H1 (cell line): ENCODE results near the gene ACAD9. TPM values are rescaled to one million over a fixed set of nuclear protein-coding genes. Genes with fewer than 3 reads are reported as not detected.

ENCODE experiments used
- CTCF ChIA-PET: fragments of 300-600 bp; sonication (Branson Sonifier 250); formaldehyde crosslinking; loops from one replicate; lab custom pipeline; 2021; ENCODE audit not compliant: partially characterized antibody; lab: Charles Lee
- POLR2A ChIA-PET: fragments of 300-600 bp; sonication (Branson Sonifier 250); formaldehyde crosslinking; loops from one replicate; lab custom pipeline; 2021; ENCODE audit warnings: inconsistent platforms; ENCODE audit not compliant: partially characterized antibody; lab: Charles Lee
- DNase-seq, 2 experiments: peaks; one replicate each; pipeline versions ENCODE4 v3.0.0 to v3.0.0-alpha.2; 2010 to 2022; ENCODE audit warnings: low spot score in 2 of 2, low read depth in 1 of 2, mixed read lengths in 1 of 2
- FAIRE-seq: peaks from 2 replicates; lab custom pipeline; 2011; peaks lifted over from hg19 to GRCh38; lab: Jason Lieb, UNC
- H2AFZ ChIP-seq: 2 replicates; pipeline ENCODE4 v1.8.1; 2012; ENCODE audit warnings: low read length, inconsistent platforms
- H2AK5ac ChIP-seq: 2 replicates; pipeline ENCODE4 v1.6.1; 2013; ENCODE audit warnings: low read depth, low read length
- H2BK120ac ChIP-seq: replicated peaks from 2 replicates; pipeline ENCODE3; 2013; ENCODE audit warnings: low read depth, low read length, inconsistent platforms
- H2BK12ac ChIP-seq: 2 replicates; pipeline ENCODE4 v1.6.1; 2013; ENCODE audit warnings: low read depth, low read length
- H2BK15ac ChIP-seq: 2 replicates; pipeline ENCODE4 v1.6.1; 2013; ENCODE audit warnings: low read length
- H2BK20ac ChIP-seq: 2 replicates; pipeline ENCODE4 v1.6.1; 2013; ENCODE audit warnings: low read length
- H2BK5ac ChIP-seq: 2 replicates; pipeline ENCODE4 v1.6.1; 2013; ENCODE audit warnings: low read depth, low read length
- H3K14ac ChIP-seq: 2 replicates; pipeline ENCODE4 v1.6.1; 2013; ENCODE audit warnings: inconsistent platforms; ENCODE audit not compliant: insufficient read length
- H3K18ac ChIP-seq: 2 replicates; pipeline ENCODE4 v1.6.1; 2013; ENCODE audit warnings: low read length; ENCODE audit errors: extremely low read depth
- H3K23ac ChIP-seq: 2 replicates; pipeline ENCODE4 v1.6.1; 2013; ENCODE audit warnings: inconsistent platforms; ENCODE audit not compliant: insufficient read length
- H3K23me2 ChIP-seq: 2 replicates; pipeline ENCODE4 v1.6.1; 2013; ENCODE audit warnings: low read depth, low read length
- H3K27ac ChIP-seq: 2 replicates; pipeline ENCODE4 v1.6.1; 2011; ENCODE audit warnings: low read depth, low read length, inconsistent platforms
- H3K27me3 ChIP-seq, 4 experiments: replicated peaks in 1 of 4; 1 replicate in 1 of 4; 2 replicates in 3 of 4; pipeline versions ENCODE4 v1.6.1 to v1.8.1; 2011 to 2013; ENCODE audit warnings: low read length in 3 of 4, mild to moderate bottlenecking in 3 of 4, inconsistent platforms in 2 of 4, mixed read lengths in 2 of 4, moderate library complexity in 1 of 4; ENCODE audit not compliant: control insufficient read depth in 3 of 4, insufficient read depth in 3 of 4; ENCODE audit errors: extremely low read depth in 1 of 4
- H3K36me3 ChIP-seq, 4 experiments: 2 replicates each; pipeline versions ENCODE4 v1.6.1 to v1.8.1; 2011 to 2013; ENCODE audit warnings: mild to moderate bottlenecking in 4 of 4, low read length in 3 of 4, moderate library complexity in 2 of 4, control low read depth in 1 of 4, inconsistent platforms in 1 of 4; ENCODE audit not compliant: insufficient read depth in 4 of 4, control insufficient read depth in 2 of 4
- H3K4ac ChIP-seq: replicated peaks from 2 replicates; pipeline ENCODE3; 2013; ENCODE audit warnings: low read length, low read depth, mixed read lengths, inconsistent platforms; ENCODE audit not compliant: insufficient read length
- H3K4me1 ChIP-seq, 4 experiments: replicated peaks in 1 of 4; 1 replicate in 1 of 4; 2 replicates in 3 of 4; pipeline versions ENCODE4 v1.6.1 to v1.8.1; 2011 to 2013; ENCODE audit warnings: low read length in 3 of 4, inconsistent platforms in 2 of 4, mixed read lengths in 1 of 4; ENCODE audit not compliant: insufficient read depth in 4 of 4, control insufficient read depth in 3 of 4
- H3K4me2 ChIP-seq, 2 experiments: 2 replicates each; pipeline versions ENCODE4 v1.6.1 to v1.8.1; 2011 to 2013; ENCODE audit warnings: low read depth in 2 of 2, low read length in 2 of 2, control low read depth in 1 of 2, inconsistent platforms in 1 of 2, mild to moderate bottlenecking in 1 of 2; ENCODE audit not compliant: insufficient read depth in 1 of 2
- H3K4me3 ChIP-seq, 4 experiments: fragments of 200-600, 300-600 bp in 1 of 4; sonication (generic), shearing (Covaris generic), sonication (Bioruptor Twin) in 1 of 4; 2 replicates each; pipeline versions ENCODE4 v1.5.1 to v1.8.1; 2011 to 2016; ENCODE audit warnings: low read length in 4 of 4, low read depth in 3 of 4, control low read depth in 2 of 4, inconsistent platforms in 2 of 4, mild to moderate bottlenecking in 2 of 4, mixed read lengths in 1 of 4, moderate library complexity in 1 of 4; ENCODE audit not compliant: insufficient read depth in 2 of 4; ENCODE audit errors: extremely low read depth in 1 of 4
- H3K56ac ChIP-seq: replicated peaks from 2 replicates; pipeline ENCODE3; 2013; ENCODE audit warnings: low read depth, mild to moderate bottlenecking, mixed read lengths, low read length, inconsistent platforms; ENCODE audit not compliant: insufficient read length
- H3K79me1 ChIP-seq: 2 replicates; pipeline ENCODE4 v1.6.1; 2013; ENCODE audit warnings: low read depth, low read length, control low read depth
- H3K79me2 ChIP-seq, 2 experiments: 2 replicates each; pipeline versions ENCODE4 v1.6.1 to v1.8.1; 2012 to 2013; ENCODE audit warnings: low read length in 2 of 2, mild to moderate bottlenecking in 2 of 2, inconsistent platforms in 1 of 2; ENCODE audit not compliant: insufficient read depth in 2 of 2, control insufficient read depth in 1 of 2
- H3K9ac ChIP-seq, 4 experiments: replicated peaks in 1 of 4; 1 replicate in 1 of 4; 2 replicates in 3 of 4; pipeline versions ENCODE4 v1.6.1 to v1.8.1; 2011 to 2013; ENCODE audit warnings: low read depth in 3 of 4, low read length in 3 of 4, control low read depth in 2 of 4, mild to moderate bottlenecking in 2 of 4, moderate library complexity in 2 of 4, inconsistent platforms in 1 of 4; ENCODE audit errors: extremely low read depth in 1 of 4
- H3K9me3 ChIP-seq, 2 experiments: 2 replicates each; pipeline versions ENCODE4 v1.6.1 to v1.8.1; 2012 to 2013; ENCODE audit warnings: mild to moderate bottlenecking in 2 of 2, moderate library complexity in 2 of 2, control low read depth in 1 of 2, inconsistent platforms in 1 of 2, low read depth in 1 of 2, low read length in 1 of 2, mixed read lengths in 1 of 2; ENCODE audit not compliant: insufficient read depth in 2 of 2
- H4K20me1 ChIP-seq, 2 experiments: replicated peaks in 1 of 2; 2 replicates each; pipeline versions ENCODE3 to v1.8.1; 2011 to 2013; ENCODE audit warnings: inconsistent platforms in 2 of 2, low read length in 2 of 2, mild to moderate bottlenecking in 1 of 2; ENCODE audit not compliant: insufficient read depth in 2 of 2, control insufficient read depth in 1 of 2
- H4K5ac ChIP-seq: 2 replicates; pipeline ENCODE4 v1.6.1; 2013; ENCODE audit warnings: low read length, low read depth, mixed read lengths, inconsistent platforms; ENCODE audit not compliant: insufficient read length
- H4K8ac ChIP-seq: 2 replicates; pipeline ENCODE4 v1.8.0; 2013; ENCODE audit warnings: mild to moderate bottlenecking, moderate library complexity, low read length, inconsistent platforms; ENCODE audit not compliant: insufficient read depth; ENCODE audit errors: extremely low read depth
- H4K91ac ChIP-seq: replicated peaks from 2 replicates; pipeline ENCODE3; 2013; ENCODE audit warnings: low read length, mixed read lengths, inconsistent platforms; ENCODE audit not compliant: insufficient read length
- CEBPB ChIP-seq: IDR thresholded peaks from 2 replicates; pipeline ENCODE4 v1.6.1; 2012; ENCODE audit warnings: low read depth, low read length
- CHD2 ChIP-seq: IDR thresholded peaks from 2 replicates; pipeline ENCODE4 v1.6.1; 2012; ENCODE audit warnings: low read length, improper control_type of control experiment
- CTBP2 ChIP-seq: IDR thresholded peaks from 2 replicates; pipeline ENCODE4 v1.7.0; 2011; ENCODE audit warnings: borderline replicate concordance, mild to moderate bottlenecking, moderate library complexity, mixed read lengths, low read length; ENCODE audit not compliant: insufficient read depth, insufficient read length
- FOSL1 ChIP-seq: IDR thresholded peaks from 2 replicates; pipeline ENCODE4 v1.6.1; 2011; ENCODE audit warnings: mild to moderate bottlenecking, low read depth, low read length, moderate library complexity; ENCODE audit not compliant: insufficient read depth
- POLR2A ChIP-seq, 2 experiments: IDR thresholded peaks; 1 replicate in 1 of 2; 2 replicates in 1 of 2; pipeline ENCODE4 v1.6.1; 2011; ENCODE audit warnings: low read depth in 2 of 2, low read length in 2 of 2, mild to moderate bottlenecking in 2 of 2; ENCODE audit errors: control extremely low read depth in 1 of 2
- RAD21 ChIP-seq, 2 experiments: IDR thresholded peaks in 1 of 2; conservative IDR thresholded peaks in 1 of 2; 2 replicates each; pipeline ENCODE4 v1.6.1; 2011; ENCODE audit warnings: low read depth in 2 of 2, low read length in 2 of 2, improper control_type of control experiment in 1 of 2, inconsistent platforms in 1 of 2, mild to moderate bottlenecking in 1 of 2, moderate library complexity in 1 of 2
- RBBP5 ChIP-seq: IDR thresholded peaks from 2 replicates; pipeline ENCODE4 v1.7.1; 2012; ENCODE audit warnings: low read depth, mild to moderate bottlenecking, inconsistent platforms, low read length, moderate library complexity, borderline replicate concordance
- SIRT6 ChIP-seq: IDR thresholded peaks from one replicate; pipeline ENCODE4 v1.7.1; 2012; ENCODE audit warnings: low read length, inconsistent platforms
- SIX5 ChIP-seq: IDR thresholded peaks from 2 replicates; pipeline ENCODE4 v1.6.1; 2011; ENCODE audit warnings: mild to moderate bottlenecking, low read depth, low read length
- SP4 ChIP-seq: IDR thresholded peaks from 2 replicates; pipeline ENCODE4 v1.6.1; 2012; ENCODE audit warnings: low read length, inconsistent platforms
- SRF ChIP-seq: IDR thresholded peaks from 2 replicates; pipeline ENCODE4 v1.6.1; 2011; ENCODE audit warnings: mild to moderate bottlenecking, low read depth, low read length, moderate library complexity
- TAF7 ChIP-seq: optimal IDR thresholded peaks from 2 replicates; pipeline ENCODE3; 2011; ENCODE audit warnings: low read depth, mild to moderate bottlenecking, inconsistent platforms, low read length, moderate library complexity, borderline replicate concordance
- TBP ChIP-seq: IDR thresholded peaks from 2 replicates; pipeline ENCODE4 v1.6.1; 2011; ENCODE audit warnings: low read depth, low read length, improper control_type of control experiment
- WGBS, 2 experiments: shearing (Covaris generic) in 1 of 2; methylation state at CpG; one replicate each; pipeline versions ENCODE4 v1.1.6 to v1.1.7; 2013 to 2015; ENCODE audit warnings: low lambda C conversion rate in 2 of 2, mixed read lengths in 2 of 2, inconsistent platforms in 1 of 2, low coverage in 1 of 2, missing lambda C conversion rate in 1 of 2; ENCODE audit not compliant: insufficient replicate concordance in 2 of 2, insufficient coverage in 1 of 2, insufficient read length in 1 of 2; ENCODE audit errors: extremely low coverage in 1 of 2, missing lambda C conversion rate in 1 of 2; 5-methylcytosine and 5-hydroxymethylcytosine counted together
- polyA plus RNA-seq, 7 experiments: library from polyadenylated mRNA; depleted of rRNA in 3 of 7; stranded (reverse) in 5 of 7; unstranded in 2 of 7; fragments of >200 nt in 5 of 7; fragments of 200-250 nt in 2 of 7; gene quantifications; 1 replicate in 5 of 7; 2 replicates in 1 of 7; 4 replicates in 1 of 7; pipeline versions ENCODE4 v1.2.1 to v1.2.3, GENCODE V29; 2011 to 2013; ENCODE audit warnings: missing spikeins in 2 of 7, mixed read lengths in 2 of 7
- total RNA-seq: library from RNA; stranded (reverse); fragmentation: NEBNext Ultra II Directional; extraction: Animal tissue kit (Norgen Biotek cat#: 25700); gene quantifications from 2 replicates; pipeline ENCODE4 v1.2.1, GENCODE V29; 2021

Gene ACAD9
- total and polyA plus RNA-seq, 2 of the 8 experiments (the other 6 are each of a cell fraction or from before 2014, with no cell fraction given), result 27.5 to 28.9 TPM

DNA sequence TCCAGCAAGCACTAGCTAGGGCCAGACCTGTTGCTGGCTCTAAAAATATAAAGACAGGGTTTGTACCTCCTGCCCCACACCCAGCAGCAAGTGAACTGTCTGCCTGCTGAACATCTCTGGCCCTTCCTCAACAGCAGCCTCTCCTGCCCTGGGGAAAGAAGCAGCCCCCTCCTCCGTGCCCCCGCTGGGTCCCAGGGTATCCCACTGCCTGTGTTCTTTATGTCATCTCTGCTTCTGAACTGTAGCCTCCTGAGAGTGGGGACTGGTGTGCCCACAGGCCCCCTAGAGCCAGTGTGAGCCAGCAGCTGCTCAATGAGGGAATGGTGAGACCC is 54.5 kb downstream of the ACAD9 start:
- no peak overlapping the region for H2BK15ac ChIP-seq
- no peak overlapping the region for H4K5ac ChIP-seq
- ChIA-PET CTCF (interaction anchor here (0.9 to 2.3 kb wide), 4 partner anchors 11 to 325 kb away, joined by 3 to 12 read pairs (median 3); no protein-coding TSS in a partner anchor), POLR2A (interaction anchor here (2.7 to 4.5 kb wide), 2 partner anchors 11 to 13 kb away, joined by 11 to 14 read pairs; no protein-coding TSS in a partner anchor)
- 100% methylated on average over 2 of the region's 2 CpGs; no CpG with 5 or more reads in 1 of the 2 experiments for WGBS, 2 experiments
- no peak overlapping the region for H2AK5ac ChIP-seq
- no peak overlapping the region for H3K9ac ChIP-seq
- H2BK12ac ChIP-seq, result no peak overlapping the region
- H2BK20ac ChIP-seq, result no peak overlapping the region
- no peak overlapping the region for H4K91ac ChIP-seq
- H3K4me3 ChIP-seq, result no peak overlapping the region
- H3K18ac ChIP-seq, result no peak overlapping the region
- no peak overlapping the region for H3K14ac ChIP-seq
- no peaks in the 10 kb centered on the region for H3K79me1 ChIP-seq
- no peaks in the 10 kb centered on the region for H3K4me1 ChIP-seq
- H3K23ac ChIP-seq, result no peak overlapping the region
- peaks cover 0 to 6% of the 10 kb centered on the region in 2 experiments; a peak in 2 of 4 replicates for H3K9me3 ChIP-seq
- H3K27ac ChIP-seq, result no peak overlapping the region
- no peak overlapping the region for H2BK120ac ChIP-seq
- FAIRE-seq (no peak), DNase-seq (peak in 1 of 2 experiments; percentile 26)
- H3K4me2 ChIP-seq, result no peak overlapping the region
- H2BK5ac ChIP-seq, result no peak overlapping the region
- H3K79me2 ChIP-seq, result no peaks in the 10 kb centered on the region
- H3K36me3 ChIP-seq, result no peaks in the 10 kb centered on the region
- no peak overlapping the region for H3K56ac ChIP-seq
- H2AFZ ChIP-seq, result no peak overlapping the region
- no peaks in the 10 kb centered on the region for H3K27me3 ChIP-seq
- H3K23me2 ChIP-seq, result no peaks in the 10 kb centered on the region
- no peak overlapping the region for H3K4ac ChIP-seq
- H4K8ac ChIP-seq, result no peak overlapping the region
- H4K20me1 ChIP-seq, result no peaks in the 10 kb centered on the region
- TF ChIP-seq CTBP2 (no peak), TAF7 (no peak), SRF (no peak), SIX5 (no peak), CEBPB (no peak), RBBP5 (no peak), POLR2A (IDR thresholded peaks at IDR 0.05; ENCODE audit: control extremely low read depth in 1 of 2, low read depth in 2 of 2, low read length in 2 of 2) (no peak), RAD21 (IDR thresholded peaks at IDR 0.05 in 1 of 2, conservative IDR thresholded peaks at IDR 0.05 in 1 of 2; ENCODE audit: low read depth in 2 of 2, low read length in 2 of 2) (no peak), FOSL1 (no peak), CHD2 (no peak), TBP (no peak), SP4 (no peak), SIRT6 (no peak)
